ENCODE results near the gene SLC31A1. TPM values are rescaled to one million over a fixed set of nuclear protein-coding genes. Genes with fewer than 3 reads are reported as not detected.

SLC31A1 gene
- total RNA-seq, 1 experiment from 2014 or later, result 34.4 TPM

GRCh38 chr9:113307396-113307975, 86.1 kb downstream of the SLC31A1 start:
- Histone ChIP-seq H3K23ac (ENCODE audit: insufficient read length, low read depth, low read length) (no peak overlapping the region), H3K4me1 (ENCODE audit: insufficient read depth, low read length) (no peaks in the 10 kb centered on the region), H4K8ac (replicated peaks; ENCODE audit: insufficient read length, low read depth, low read length) (no peak overlapping the region), H2AFZ (ENCODE audit: low read length) (no peak overlapping the region), H3K27ac (ENCODE audit: insufficient read length, low read depth, low read length) (no peak overlapping the region), H3K9ac (ENCODE audit: extremely low read depth, insufficient read length, low read length) (no peak overlapping the region), H3K23me2 (ENCODE audit: insufficient read length, low read depth, low read length, poor library complexity, severe bottlenecking) (no peaks in the 10 kb centered on the region), H3K18ac (ENCODE audit: insufficient read length, low read depth, low read length) (no peak overlapping the region), H3K14ac (ENCODE audit: insufficient read depth, low read length) (no peak overlapping the region), H3K27me3 (ENCODE audit: insufficient read depth, low read length) (no peaks in the 10 kb centered on the region), H3K79me1 (ENCODE audit: insufficient read depth, low read depth, low read length, poor library complexity, severe bottlenecking) (no peaks in the 10 kb centered on the region), H2BK20ac (ENCODE audit: low read depth, low read length, poor library complexity, severe bottlenecking) (no peak overlapping the region), H3K4ac (ENCODE audit: low read depth, low read length) (no peak overlapping the region), H3T11ph (ENCODE audit: low read length) (no peak overlapping the region), H3K79me2 (ENCODE audit: insufficient read depth, low read length) (no peaks in the 10 kb centered on the region), H3K9me3 (ENCODE audit: control insufficient read depth, low read depth, low read length) (no peaks in the 10 kb centered on the region), H4K20me1 (ENCODE audit: control insufficient read depth, insufficient read depth, insufficient read length) (no peaks in the 10 kb centered on the region), H2AK5ac (ENCODE audit: insufficient read length, low read length) (no peak overlapping the region), H4K91ac (ENCODE audit: insufficient read length, low read depth, low read length) (no peak overlapping the region), H3K4me2 (ENCODE audit: insufficient read depth, insufficient read length, low read length) (no peak overlapping the region), H2BK15ac (ENCODE audit: low read depth, low read length) (no peak overlapping the region), H2BK120ac (ENCODE audit: low read depth, low read length, poor library complexity, severe bottlenecking) (no peak overlapping the region), H2BK12ac (ENCODE audit: insufficient read length, low read depth, low read length) (no peak overlapping the region), H3K56ac (ENCODE audit: insufficient read length, low read depth, low read length) (no peak overlapping the region), H2BK5ac (ENCODE audit: insufficient read length, low read length) (no peak overlapping the region), H4K5ac (ENCODE audit: insufficient read length, low read depth, low read length) (no peak overlapping the region)
- TF ChIP-seq CTCF (conservative IDR thresholded peaks at IDR 0.05), result no peak
- no CpG with 5 or more reads among the region's 8 CpGs for WGBS (ENCODE audit: extremely low coverage, insufficient read length, low lambda C conversion rate)
- Mint-ChIP-seq H3K27ac (no peak overlapping the region), H3K27me3 (ENCODE audit: low read depth) (no peaks in the 10 kb centered on the region; the same call in 1 of the 2 replicates), H3K36me3 (ENCODE audit: insufficient read depth in 1 of 3, low read depth in 3 of 3) (no peaks in the 10 kb centered on the region), H3K4me1 (peaks cover 6 to 8% of the 10 kb centered on the region in 2 experiments), H3K9me3 (no peaks in the 10 kb centered on the region), H3K4me3 (no peak overlapping the region)
- no peak for DNase-seq

Measured in H9 (cell line).